ENCODE results near the gene RIMBP3C. TPM values are rescaled to one million over a fixed set of nuclear protein-coding genes. Genes with fewer than 3 reads are reported as not detected.

The RIMBP3C gene
- total and polyA plus RNA-seq, 10 of the 15 experiments (the other 5 are each of a cell fraction or from before 2014, with no cell fraction given) = 0.03 to 0.23 (median 0.08) TPM; not detected in 4

- TF ChIP-seq DPF2 (IDR thresholded peaks at IDR 0.05) (peak; percentile 100), PKNOX1 (IDR thresholded peaks at IDR 0.05) (peak; percentile 24; the same call in 1 of the 2 replicates), EZH2 (IDR thresholded peaks at IDR 0.05; ENCODE audit: borderline replicate concordance, control insufficient read depth, low read depth, low read length) (no peak), CBX5 (IDR thresholded peaks at IDR 0.05; ENCODE audit: low read depth) (0 out of 2 replicates have a peak, but pooled peaks have one; percentile 16), CTCF (IDR thresholded peaks at IDR 0.05 in 2 of 3, conservative IDR thresholded peaks at IDR 0.05 in 1 of 3; ENCODE audit: control insufficient read depth in 2 of 3, extremely low read depth in 1 of 3, insufficient read depth in 1 of 3, low read depth in 3 of 3, low read length in 3 of 3) (no peak), NFYA (IDR thresholded peaks at IDR 0.05; ENCODE audit: borderline replicate concordance, low read depth, low read length) (no peak), TARDBP (IDR thresholded peaks at IDR 0.05; ENCODE audit: borderline replicate concordance) (no peak), ZSCAN29 (IDR thresholded peaks at IDR 0.05) (no peak), USF2 (IDR thresholded peaks at IDR 0.05; ENCODE audit: borderline replicate concordance, low read depth, low read length) (no peak), ATF7 (IDR thresholded peaks at IDR 0.05; ENCODE audit: low read depth) (no peak), ASH2L (IDR thresholded peaks at IDR 0.05; ENCODE audit: borderline replicate concordance, low read depth) (peak; percentile 43; the same call in 1 of the 2 replicates), E2F8 (IDR thresholded peaks at IDR 0.05; ENCODE audit: low read depth, partially characterized antibody) (no peak), TCF3 (IDR thresholded peaks at IDR 0.05; ENCODE audit: borderline replicate concordance, insufficient read depth, low read depth, low read length) (0 out of 2 replicates have a peak, but pooled peaks have one; percentile 42), ATF3 (IDR thresholded peaks at IDR 0.05; ENCODE audit: borderline replicate concordance, extremely low read depth, low read depth, low read length) (no peak), KLF5 (IDR thresholded peaks at IDR 0.05; ENCODE audit: partially characterized antibody) (no peak), POU2F2 (IDR thresholded peaks at IDR 0.05; ENCODE audit: borderline replicate concordance, low read depth, low read length) (peak; percentile 30; the same call in 1 of the 3 replicates), BACH1 (IDR thresholded peaks at IDR 0.05; ENCODE audit: borderline replicate concordance) (no peak; the same call in 1 of the 2 replicates), SIX5 (IDR thresholded peaks at IDR 0.05; ENCODE audit: low read depth, low read length, severe bottlenecking) (no peak), NR2C1 (IDR thresholded peaks at IDR 0.05) (peak; percentile 11; the same call in 1 of the 2 replicates)
Measured at GRCh38 chr22:21567456-21568346, 16.4 kb upstream of the RIMBP3C start, which contains the start of gene UBE2L3 (continued).

All from GM12878 (cell line).